ENCODE data around the gene ENPP3. TPM values are rescaled to one million over a fixed set of nuclear protein-coding genes. Genes with fewer than 3 reads are reported as not detected.

Gene ENPP3
- total and polyA plus RNA-seq, 9 of the 15 experiments (the other 6 are each of a cell fraction or from before 2014, with no cell fraction given): 14.0 to 32.8 (median 21.6) TPM

DNA sequence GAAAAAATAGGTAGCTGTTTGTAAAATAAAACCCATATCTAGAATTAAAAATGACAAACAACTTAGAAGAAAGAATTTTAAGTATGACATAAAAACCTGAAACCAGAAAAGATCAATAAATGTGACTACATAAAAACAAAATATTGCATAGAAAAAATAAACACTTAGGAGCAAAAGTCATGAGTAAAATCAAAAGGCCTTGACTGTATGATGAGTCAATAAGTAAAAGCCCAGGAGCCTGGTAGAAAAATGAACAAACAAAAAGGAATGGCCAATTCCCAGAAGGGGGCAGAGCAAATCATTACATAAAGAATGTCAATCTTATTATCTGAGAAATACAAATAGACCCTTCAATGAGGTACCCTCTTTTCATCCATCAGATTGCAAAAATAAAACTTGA, 150.0 kb downstream of the ENPP3 start (continued):
- no peak for TF ChIP-seq PYGO2 (tag; IDR thresholded peaks at IDR 0.05)
- TF ChIP-seq, protein P1, sequence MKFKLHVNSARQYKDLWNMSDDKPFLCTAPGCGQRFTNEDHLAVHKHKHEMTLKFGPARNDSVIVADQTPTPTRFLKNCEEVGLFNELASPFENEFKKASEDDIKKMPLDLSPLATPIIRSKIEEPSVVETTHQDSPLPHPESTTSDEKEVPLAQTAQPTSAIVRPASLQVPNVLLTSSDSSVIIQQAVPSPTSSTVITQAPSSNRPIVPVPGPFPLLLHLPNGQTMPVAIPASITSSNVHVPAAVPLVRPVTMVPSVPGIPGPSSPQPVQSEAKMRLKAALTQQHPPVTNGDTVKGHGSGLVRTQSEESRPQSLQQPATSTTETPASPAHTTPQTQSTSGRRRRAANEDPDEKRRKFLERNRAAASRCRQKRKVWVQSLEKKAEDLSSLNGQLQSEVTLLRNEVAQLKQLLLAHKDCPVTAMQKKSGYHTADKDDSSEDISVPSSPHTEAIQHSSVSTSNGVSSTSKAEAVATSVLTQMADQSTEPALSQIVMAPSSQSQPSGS (CRISPR knock-in tag; IDR thresholded peaks at IDR 0.05): no peak
- TF ChIP-seq POU5F1 (IDR thresholded peaks at IDR 0.05; ENCODE audit: borderline replicate concordance, low read depth, low read length, partially characterized antibody): no peak
- no peak for TF ChIP-seq SAFB2 (IDR thresholded peaks at IDR 0.05; ENCODE audit: borderline replicate concordance, low read depth, low read length, severe bottlenecking)
- TF ChIP-seq, protein P2, sequence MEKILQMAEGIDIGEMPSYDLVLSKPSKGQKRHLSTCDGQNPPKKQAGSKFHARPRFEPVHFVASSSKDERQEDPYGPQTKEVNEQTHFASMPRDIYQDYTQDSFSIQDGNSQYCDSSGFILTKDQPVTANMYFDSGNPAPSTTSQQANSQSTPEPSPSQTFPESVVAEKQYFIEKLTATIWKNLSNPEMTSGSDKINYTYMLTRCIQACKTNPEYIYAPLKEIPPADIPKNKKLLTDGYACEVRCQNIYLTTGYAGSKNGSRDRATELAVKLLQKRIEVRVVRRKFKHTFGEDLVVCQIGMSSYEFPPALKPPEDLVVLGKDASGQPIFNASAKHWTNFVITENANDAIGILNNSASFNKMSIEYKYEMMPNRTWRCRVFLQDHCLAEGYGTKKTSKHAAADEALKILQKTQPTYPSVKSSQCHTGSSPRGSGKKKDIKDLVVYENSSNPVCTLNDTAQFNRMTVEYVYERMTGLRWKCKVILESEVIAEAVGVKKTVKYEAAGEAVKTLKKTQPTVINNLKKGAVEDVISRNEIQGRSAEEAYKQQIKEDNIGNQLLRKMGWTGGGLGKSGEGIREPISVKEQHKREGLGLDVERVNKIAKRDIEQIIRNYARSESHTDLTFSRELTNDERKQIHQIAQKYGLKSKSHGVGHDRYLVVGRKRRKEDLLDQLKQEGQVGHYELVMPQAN (IDR thresholded peaks at IDR 0.05; ENCODE audit: borderline replicate concordance): no peak
- TF ChIP-seq RAD51 (IDR thresholded peaks at IDR 0.05; ENCODE audit: borderline replicate concordance, low read depth): no peak
